GM21528 (cell line): Measurements from ENCODE around the gene ILKAP.

Experiments used
- ATAC-seq: cut with Tn5 transposase; IDR thresholded peaks from one replicate; pipeline ENCODE4 v1.9.1; 2021; ENCODE audit warnings: mild to moderate bottlenecking, moderate library complexity; ENCODE audit not compliant: unreplicated experiment, low FRiP score

The ILKAP gene

GRCh38 chr2:238203094-238203972 is at the start of gene ILKAP:
TSS of gene ILKAP (minus strand) at chr2:238203695. CDS start at chr2:238203553, 142 bp downstream.
- peak; percentile 94 for ATAC-seq

GRCh38 chr2:238252766-238253630 is 49.5 kb upstream of the ILKAP start:
- ATAC-seq: no peak

GRCh38 chr2:238251986-238252385 is 48.5 kb upstream of the ILKAP start:
- ATAC-seq: no peak

DNA sequence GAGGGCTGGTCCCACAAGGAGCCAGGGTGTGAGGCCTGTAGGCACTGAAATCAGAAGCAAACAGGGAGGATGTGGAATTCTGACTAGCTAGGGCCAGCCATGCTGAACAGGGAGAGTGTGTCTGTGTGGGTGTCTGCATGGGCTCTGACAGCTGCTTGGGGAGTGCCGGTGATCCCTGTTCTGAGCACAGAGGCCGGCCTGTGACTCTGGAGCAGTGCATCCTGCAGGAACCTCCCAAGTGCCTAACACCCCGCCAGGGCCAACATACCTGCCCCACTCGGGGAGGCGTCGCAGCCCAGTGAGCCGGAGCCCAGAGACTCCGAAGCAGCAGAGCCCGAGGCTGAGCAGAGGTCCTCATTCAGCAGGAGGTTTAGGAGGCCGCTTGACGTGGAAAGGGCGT is 47.8 kb upstream of the ILKAP start:
- no peak for ATAC-seq

DNA sequence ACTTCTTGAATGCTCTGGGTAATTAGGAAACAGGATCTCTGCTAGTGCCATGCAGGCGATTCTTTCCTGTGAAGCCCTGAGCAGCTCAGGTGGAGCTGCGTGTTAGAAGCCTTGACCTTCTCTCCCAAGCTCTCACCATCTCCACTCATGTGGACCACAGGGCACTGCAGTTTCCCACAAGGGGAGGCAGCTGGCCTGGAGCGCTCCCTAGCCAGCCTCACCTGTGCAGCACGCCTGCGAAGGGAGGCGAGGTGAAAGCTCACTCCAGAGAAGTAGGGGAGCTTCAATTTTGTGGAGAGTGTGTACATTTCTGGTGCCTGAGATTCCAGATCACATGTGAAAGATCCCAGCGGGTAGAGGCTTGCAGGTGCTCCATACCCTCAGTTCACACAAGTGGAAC is 47.4 kb upstream of the ILKAP start:
- no peak for ATAC-seq

- no peak for ATAC-seq
These were observed 44.5 kb upstream of the ILKAP start for GRCh38 chr2:238247841-238248453.

GRCh38 chr2:238247002-238247822 is 43.7 kb upstream of the ILKAP start:
- ATAC-seq: no peak

DNA sequence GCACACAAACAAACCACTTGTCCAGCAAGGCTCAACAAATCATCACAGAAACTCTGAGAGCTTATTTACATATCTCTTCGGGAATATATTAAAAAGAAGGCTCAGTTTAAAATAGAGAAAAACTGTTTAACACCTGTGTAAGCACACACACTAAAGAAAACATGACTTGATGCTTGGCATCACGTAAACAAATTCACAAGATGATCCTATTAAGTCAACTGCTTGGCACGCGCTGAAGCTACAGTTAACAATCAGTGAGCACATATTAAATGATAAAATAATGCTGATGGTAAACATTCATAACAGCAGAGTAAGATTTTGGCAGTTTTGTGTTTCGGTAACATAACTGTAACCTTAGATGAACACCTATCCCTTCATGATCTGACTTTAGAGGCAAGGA is 40.7 kb upstream of the ILKAP start:
- ATAC-seq: no peak

DNA sequence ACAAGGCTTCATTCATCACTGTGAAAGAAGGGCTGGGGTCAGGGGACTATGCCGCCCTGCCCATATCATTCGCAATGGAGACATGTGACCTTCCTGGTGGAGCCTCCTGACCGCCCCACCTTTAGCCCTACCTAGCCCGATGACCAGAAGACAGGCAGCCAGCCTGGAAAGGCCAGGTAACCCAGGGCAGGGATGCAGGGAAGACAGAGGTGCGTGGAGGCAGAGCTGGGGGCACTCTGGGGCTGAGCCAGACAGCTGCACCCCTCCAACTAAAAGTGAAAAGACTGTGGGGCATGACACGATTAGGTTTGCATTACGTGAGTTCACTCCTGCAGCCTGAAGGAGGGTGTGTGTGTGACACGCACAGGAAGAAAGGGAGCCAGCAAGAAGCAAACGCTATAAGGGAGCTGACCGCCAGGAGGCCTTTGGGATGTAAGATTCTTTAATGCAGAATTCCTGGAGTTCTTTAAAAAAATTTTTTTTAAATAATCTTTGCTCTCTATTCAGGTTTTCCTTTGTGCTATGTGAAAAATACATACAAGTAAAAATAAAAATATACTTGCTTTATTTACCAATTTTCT is 40.1 kb upstream of the ILKAP start:
- ATAC-seq: no peak

GRCh38 chr2:238242731-238243495 is 39.4 kb upstream of the ILKAP start:
- no peak for ATAC-seq

GRCh38 chr2:238241970-238242369 is 38.5 kb upstream of the ILKAP start:
- ATAC-seq: no peak

GRCh38 chr2:238240757-238241711 is 37.5 kb upstream of the ILKAP start:
- ATAC-seq: no peak

DNA sequence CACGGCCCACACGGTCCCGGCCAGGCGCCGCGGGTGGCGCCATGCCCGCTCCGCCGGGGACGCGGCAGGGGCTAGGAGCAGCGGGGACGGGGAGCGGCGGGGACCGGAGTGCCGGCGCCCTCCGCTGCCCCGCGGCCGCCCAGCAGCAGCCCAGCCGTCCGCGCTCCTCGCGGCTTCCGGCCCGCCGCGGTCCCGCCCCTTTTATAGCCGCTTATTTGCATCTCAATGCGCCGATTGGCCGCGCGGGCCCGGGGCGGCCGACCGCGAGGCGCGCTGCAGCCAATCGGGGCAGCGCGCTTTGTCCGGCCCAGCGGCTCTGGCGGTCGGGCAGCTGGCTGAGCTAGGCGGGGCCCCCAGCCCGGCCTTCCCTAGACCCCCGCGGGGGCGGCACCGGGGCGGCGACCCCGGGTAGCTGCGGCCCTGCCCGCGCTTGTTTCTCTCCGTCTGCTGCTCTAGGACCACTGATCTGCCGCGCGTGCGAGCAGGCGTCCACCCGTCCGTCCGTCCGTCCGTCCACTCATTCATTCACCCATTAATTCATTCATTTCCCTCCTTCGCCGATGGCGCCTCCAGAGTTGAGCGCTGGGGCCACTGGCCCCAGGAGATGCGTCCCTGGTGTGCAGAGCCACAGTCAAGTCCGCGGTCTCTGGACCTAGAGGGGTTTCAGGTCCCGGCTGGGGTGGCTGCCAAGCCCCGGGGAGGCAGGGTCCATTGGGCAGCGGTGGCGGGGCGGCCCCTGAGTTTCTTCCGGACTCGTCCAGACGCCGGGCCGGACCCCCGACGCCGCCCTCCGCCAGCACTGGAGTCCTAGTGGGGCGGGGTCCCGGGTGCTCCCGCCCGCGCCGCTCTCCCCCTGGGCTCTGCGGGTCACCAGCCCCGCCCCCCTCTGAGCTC is 36.6 kb upstream of the ILKAP start, which contains the start of gene HES6:
HES6 (minus strand) TSS at position 176 of the 894 bp plus-strand sequence; CDS start at position 43, 133 bp downstream.
- peak; percentile 87 for ATAC-seq

DNA sequence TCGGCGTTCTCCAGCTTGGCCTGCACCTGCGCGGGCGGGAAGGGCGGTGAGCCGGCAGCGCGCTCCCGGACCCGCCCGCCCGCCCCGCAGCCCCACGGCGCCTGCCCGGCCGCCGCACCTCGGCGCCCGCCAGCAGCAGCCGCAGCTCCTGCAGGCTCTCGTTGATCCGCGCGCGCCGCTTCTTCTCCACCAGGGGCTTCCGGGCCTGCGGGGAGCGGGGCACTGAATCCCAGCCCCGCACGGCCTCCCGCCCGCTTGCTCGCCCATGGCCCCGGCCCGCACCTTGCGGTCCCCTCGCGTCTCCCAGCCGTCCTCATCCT is 36.0 kb upstream of the ILKAP start:
- peak; percentile 22 for ATAC-seq

GRCh38 chr2:238238766-238239542 is 35.5 kb upstream of the ILKAP start:
- no peak for ATAC-seq

DNA sequence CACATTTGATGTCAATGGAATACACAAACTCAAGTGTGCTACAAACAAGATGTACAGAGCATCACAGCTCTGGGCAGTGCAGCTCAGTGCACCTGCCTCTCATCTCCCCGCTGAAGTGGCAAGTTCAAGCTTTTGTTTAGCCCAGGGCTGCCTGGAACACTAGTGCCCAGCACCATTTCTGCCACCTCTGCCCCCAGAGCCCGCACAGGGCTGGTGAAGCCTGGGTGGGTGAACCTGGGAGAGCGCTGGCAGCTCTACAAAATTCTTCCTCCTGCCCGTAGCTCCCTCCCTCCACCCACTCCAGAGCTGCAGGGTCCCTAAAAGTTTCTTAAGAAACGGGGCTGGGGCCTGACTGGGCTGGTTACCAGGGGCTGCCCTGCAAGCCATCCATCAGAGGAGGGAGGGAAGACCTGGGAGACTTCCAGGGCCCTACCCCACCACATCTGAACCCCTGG is 34.8 kb upstream of the ILKAP start:
- no peak for ATAC-seq
